NCI-H1694 (cell line): ENCODE measurements around the gene HDAC4.

ENCODE experiments used
- DNase-seq: peaks from one replicate; lab custom pipeline; 2025; lab: John Stamatoyannopoulos, UW

The HDAC4 gene

GRCh38 chr2:239348563-239349452 lies 52.0 kb downstream of the HDAC4 start:
- no peak for DNase-seq

- DNase-seq, result no peak
Observed at GRCh38 chr2:239346676-239347075, 54.1 kb downstream of the HDAC4 start.

GRCh38 chr2:239345251-239345650 lies 55.6 kb downstream of the HDAC4 start:
- no peak for DNase-seq

- no peak for DNase-seq
Observed at GRCh38 chr2:239344857-239345216, 56.0 kb downstream of the HDAC4 start.

- no peak for DNase-seq
Observed at GRCh38 chr2:239343946-239344856, 56.6 kb downstream of the HDAC4 start.

GRCh38 chr2:239343460-239343859 lies 57.4 kb downstream of the HDAC4 start:
- no peak for DNase-seq

GRCh38 chr2:239341840-239342239 lies 59.0 kb downstream of the HDAC4 start:
- DNase-seq, result no peak

- no peak for DNase-seq
Observed at GRCh38 chr2:239341146-239341732, 59.6 kb downstream of the HDAC4 start.

- no peak for DNase-seq
Observed at GRCh38 chr2:239339726-239340601, 60.9 kb downstream of the HDAC4 start.

GRCh38 chr2:239339241-239339640 lies 61.6 kb downstream of the HDAC4 start:
- DNase-seq, result no peak

GRCh38 chr2:239337877-239338484 lies 62.8 kb downstream of the HDAC4 start:
- no peak for DNase-seq

- DNase-seq, result no peak
Observed at GRCh38 chr2:239337122-239337876, 63.5 kb downstream of the HDAC4 start.

GRCh38 chr2:239331560-239331959 lies 69.3 kb downstream of the HDAC4 start:
- DNase-seq, result no peak

GRCh38 chr2:239330836-239331235 lies 70.0 kb downstream of the HDAC4 start:
- no peak for DNase-seq

- DNase-seq, result no peak
Observed at GRCh38 chr2:239329972-239330572, 70.7 kb downstream of the HDAC4 start.

GRCh38 chr2:239329284-239329971 lies 71.4 kb downstream of the HDAC4 start:
- DNase-seq, result no peak

- no peak for DNase-seq
Observed at GRCh38 chr2:239328351-239329191, 72.2 kb downstream of the HDAC4 start.
